OCI-LY7 (cell line): Measurements from ENCODE around the gene DGKD. TPM values are rescaled to one million over a fixed set of nuclear protein-coding genes. Genes with fewer than 3 reads are reported as not detected.

Experiments
- BruUV-seq: library from RNA; stranded (reverse); fragments of 400-500 nt; replicated peaks from 2 replicates; lab custom pipeline; 2021; lab: Mats Ljungman, UMichigan
- CTCF ChIA-PET: fragments of 300-600 bp; sonication (Branson Sonifier 250); formaldehyde crosslinking; loops from one replicate; lab custom pipeline; 2022; ENCODE audit warnings: antibody characterized with exemption; ENCODE audit not compliant: unreplicated experiment; lab: Charles Lee
- POLR2A ChIA-PET: fragments of 300-600 bp; sonication (Branson Sonifier 250); formaldehyde crosslinking; loops from one replicate; lab custom pipeline; 2022; ENCODE audit warnings: antibody characterized with exemption; lab: Charles Lee
- DNase-seq: peaks from one replicate; pipeline ENCODE4 v3.0.0-alpha.2; 2015; ENCODE audit warnings: low spot score
- H2AFZ ChIP-seq: fragments of 200-600 bp; sonication (generic), shearing (Covaris generic); 2 replicates; pipeline ENCODE4 v1.6.1; 2014; ENCODE audit warnings: mild to moderate bottlenecking, antibody characterized with exemption, low read length, moderate library complexity
- H3K27ac ChIP-seq: fragments of 200-600 bp; sonication (generic); 2 replicates; pipeline ENCODE4 v1.5.1; 2014; ENCODE audit warnings: mixed run types, low read depth, mild to moderate bottlenecking, moderate library complexity, low read length, inconsistent platforms; ENCODE audit not compliant: poor library complexity, severe bottlenecking
- H3K36me3 ChIP-seq: fragments of 200-600 bp; sonication (generic); 2 replicates; pipeline ENCODE4 v1.6.1; 2014; ENCODE audit warnings: mild to moderate bottlenecking, antibody characterized with exemption, low read length, moderate library complexity, mixed read lengths; ENCODE audit not compliant: insufficient read depth
- H3K4me1 ChIP-seq: fragments of 200-600 bp; sonication (generic); 2 replicates; pipeline ENCODE4 v1.5.1; 2014; ENCODE audit warnings: mild to moderate bottlenecking, low read length; ENCODE audit not compliant: insufficient read depth, poor library complexity, severe bottlenecking
- H3K4me2 ChIP-seq: fragments of 200-600 bp; sonication (generic); 2 replicates; pipeline ENCODE4 v1.6.1; 2014; ENCODE audit warnings: mild to moderate bottlenecking, low read length
- H3K4me3 ChIP-seq: fragments of 200-600 bp; sonication (generic); 2 replicates; pipeline ENCODE4 v1.5.1; 2014; ENCODE audit warnings: mild to moderate bottlenecking, low read depth, low read length; ENCODE audit not compliant: poor library complexity, severe bottlenecking
- H3K79me2 ChIP-seq: fragments of 200-600 bp; sonication (generic); 2 replicates; pipeline ENCODE4 v1.6.1; 2016; ENCODE audit warnings: low read depth, mild to moderate bottlenecking, low read length, moderate library complexity, mixed read lengths; ENCODE audit not compliant: insufficient read depth
- H3K9me2 ChIP-seq: fragments of 200-600 bp; sonication (generic); 2 replicates; pipeline ENCODE4 v1.6.1; 2016; ENCODE audit warnings: mild to moderate bottlenecking, low read length, mixed read lengths; ENCODE audit not compliant: insufficient read depth
- H3K9me3 ChIP-seq: fragments of 200-600 bp; sonication (generic); 2 replicates; pipeline ENCODE4 v1.6.1; 2014; ENCODE audit warnings: mild to moderate bottlenecking, mixed run types, low read length, mixed read lengths
- H4K20me1 ChIP-seq: fragments of 200-600 bp; sonication (generic); 2 replicates; pipeline ENCODE4 v1.6.1; 2014; ENCODE audit warnings: mild to moderate bottlenecking, antibody characterized with exemption, low read length, moderate library complexity, mixed read lengths; ENCODE audit not compliant: insufficient read depth
- CTCF ChIP-seq: fragments of 200-600 bp; sonication (generic); conservative IDR thresholded peaks from 2 replicates; pipeline ENCODE4 v1.5.1; 2014; ENCODE audit warnings: mild to moderate bottlenecking, antibody characterized with exemption, low read length, moderate library complexity, mixed read lengths
- EZH2phosphoT487 ChIP-seq: fragments of 200-600 bp; sonication (generic); IDR thresholded peaks from 2 replicates; pipeline ENCODE4 v1.6.1; 2018; ENCODE audit warnings: low read depth, borderline replicate concordance, mild to moderate bottlenecking, mixed run types, antibody characterized with exemption, low read length, moderate library complexity, mixed read lengths
- intact Hi-C: fragments of 100-400 bp; cut with micrococcal nuclease; formaldehyde crosslinking; loops from one replicate; pipeline ENCODE4 v1.10.0; 2022; ENCODE audit not compliant: unreplicated experiment
- total RNA-seq, 2 experiments: library from RNA; depleted of rRNA in 1 of 2; stranded (reverse); fragments of >200 nt in 1 of 2; shearing (Covaris generic) in 1 of 2; gene quantifications; 2 replicates each; pipeline ENCODE4 v1.2.3, GENCODE V29; 2014 to 2022

The DGKD gene
- total RNA-seq, 2 experiments from 2014 or later: 62.9 to 271 TPM

GRCh38 chr2:233486357-233486756, 132.1 kb downstream of the DGKD start:
- ChIA-PET POLR2A (no interaction called here), CTCF (no interaction called here)
- intact Hi-C loops: loop anchor here (10.0 kb wide), 2 partner anchors 148 to 348 kb away; partner anchors contain the start of gene UGT1A10
- BruUV-seq: no TSS peak
- H2AFZ ChIP-seq: no peak overlapping the region
- no peaks in the 10 kb centered on the region for H3K79me2 ChIP-seq
- H3K36me3 ChIP-seq: no peaks in the 10 kb centered on the region
- TF ChIP-seq CTCF: no peak
- TF ChIP-seq EZH2phosphoT487: no peak
- H3K4me3 ChIP-seq: no peak overlapping the region
- H4K20me1 ChIP-seq: no peaks in the 10 kb centered on the region
- no peak overlapping the region for H3K27ac ChIP-seq
- H3K4me2 ChIP-seq: no peak overlapping the region
- H3K9me3 ChIP-seq: no peaks in the 10 kb centered on the region
- H3K4me1 ChIP-seq: no peaks in the 10 kb centered on the region
- no peaks in the 10 kb centered on the region for H3K9me2 ChIP-seq
- DNase-seq: no peak

- Histone ChIP-seq H3K4me2 (no peak overlapping the region), H3K4me3 (no peak overlapping the region), H3K9me3 (no peaks in the 10 kb centered on the region), H2AFZ (no peak overlapping the region), H3K36me3 (no peaks in the 10 kb centered on the region), H3K27ac (no peak overlapping the region), H3K79me2 (no peaks in the 10 kb centered on the region), H4K20me1 (no peaks in the 10 kb centered on the region), H3K4me1 (no peaks in the 10 kb centered on the region), H3K9me2 (no peaks in the 10 kb centered on the region)
- ChIA-PET POLR2A (no interaction called here), CTCF (no interaction called here)
- DNase-seq: no peak
- BruUV-seq: no TSS peak
- intact Hi-C loops: loop anchor here (10.0 kb wide), 2 partner anchors 148 to 348 kb away; partner anchors contain the start of gene UGT1A10
- TF ChIP-seq CTCF (no peak), EZH2phosphoT487 (no peak)
Measured at GRCh38 chr2:233486778-233487552, 132.7 kb downstream of the DGKD start.

GRCh38 chr2:233487748-233488345, 133.6 kb downstream of the DGKD start:
- CTCF ChIA-PET: no interaction called here

More at GRCh38 chr2:233487748-233488345, 133.6 kb downstream of the DGKD start:
- POLR2A ChIA-PET: no interaction called here
- Histone ChIP-seq H3K27ac (no peak overlapping the region), H3K9me3 (no peaks in the 10 kb centered on the region), H3K36me3 (no peaks in the 10 kb centered on the region), H3K9me2 (no peaks in the 10 kb centered on the region), H3K4me1 (no peaks in the 10 kb centered on the region), H3K4me2 (no peak overlapping the region), H3K79me2 (no peaks in the 10 kb centered on the region), H2AFZ (no peak overlapping the region), H4K20me1 (no peaks in the 10 kb centered on the region), H3K4me3 (no peak overlapping the region)
- BruUV-seq: no TSS peak
- DNase-seq: no peak
- intact Hi-C loops: loop anchor here (10.0 kb wide), 2 partner anchors 147 to 347 kb away; partner anchors contain the start of gene UGT1A10
- TF ChIP-seq CTCF: no peak
- TF ChIP-seq EZH2phosphoT487: no peak
